ENCODE measurements around the gene ATG10.
"Not testable (repeated sequence)": the region's sequence is repeated elsewhere in the genome, so short reads cannot be mapped to it uniquely, and the experiment has no call there.

ATG10 gene

DNA sequence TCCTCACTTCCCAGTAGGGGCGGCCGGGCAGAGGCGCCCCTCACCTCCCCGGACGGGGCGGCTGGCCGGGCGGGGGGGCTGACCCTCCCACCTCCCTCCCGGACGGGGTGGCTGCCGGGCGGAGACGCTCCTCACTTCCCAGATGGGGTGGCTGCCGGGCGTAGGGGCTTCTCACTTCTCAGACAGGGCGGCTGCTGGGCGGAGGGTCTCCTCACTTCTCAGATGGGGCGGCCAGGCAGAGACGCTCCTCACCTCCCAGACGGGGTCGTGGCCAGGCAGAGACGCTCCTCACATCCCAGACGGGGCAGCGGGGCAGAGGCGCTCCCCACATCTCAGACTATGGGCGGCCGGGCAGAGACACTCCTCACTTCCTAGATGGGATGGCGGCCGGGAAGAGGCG lies 11.7 kb downstream of the ATG10 start:
- H3K9me3 ChIP-seq (replicated peaks; ENCODE audit: low read length); H3K4me3 ChIP-seq (ENCODE audit: low read length); H3K4me1 ChIP-seq (ENCODE audit: control insufficient read depth, insufficient read depth, low read length); H3K36me3 ChIP-seq (ENCODE audit: insufficient read depth, low read length); H3K27me3 ChIP-seq (ENCODE audit: control insufficient read depth, insufficient read depth, low read length); H3K4me2 ChIP-seq (ENCODE audit: low read length); H3K9ac ChIP-seq (ENCODE audit: low read depth, low read length): not testable (repeated sequence)

- Histone ChIP-seq H3K9me3 (replicated peaks; ENCODE audit: low read length) (no peaks in the 10 kb centered on the region), H3K4me2 (ENCODE audit: low read length) (no peak overlapping the region)
Observed at GRCh38 chr5:81986126-81986525, 14.3 kb downstream of the ATG10 start.

GRCh38 chr5:81989204-81989603 lies 17.4 kb downstream of the ATG10 start:
- Histone ChIP-seq H3K9me3 (replicated peaks; ENCODE audit: low read length) (no peaks in the 10 kb centered on the region), H3K36me3 (ENCODE audit: insufficient read depth, low read length) (no peaks in the 10 kb centered on the region), H3K4me2 (ENCODE audit: low read length) (no peak overlapping the region), H3K4me1 (ENCODE audit: control insufficient read depth, insufficient read depth, low read length) (no peaks in the 10 kb centered on the region), H3K4me3 (ENCODE audit: low read length) (no peak overlapping the region), H3K9ac (ENCODE audit: low read depth, low read length) (no peak overlapping the region), H3K27me3 (ENCODE audit: control insufficient read depth, insufficient read depth, low read length) (no peaks in the 10 kb centered on the region)

More at GRCh38 chr5:81986126-81986525, 14.3 kb downstream of the ATG10 start:
- H3K27me3 ChIP-seq (ENCODE audit: control insufficient read depth, insufficient read depth, low read length), result no peaks in the 10 kb centered on the region
- H3K4me1 ChIP-seq (ENCODE audit: control insufficient read depth, insufficient read depth, low read length), result no peaks in the 10 kb centered on the region
- no peak overlapping the region for H3K9ac ChIP-seq (ENCODE audit: low read depth, low read length)
- no peaks in the 10 kb centered on the region for H3K36me3 ChIP-seq (ENCODE audit: insufficient read depth, low read length)
- H3K4me3 ChIP-seq (ENCODE audit: low read length), result no peak overlapping the region

GRCh38 chr5:81994679-81995078 lies 22.9 kb downstream of the ATG10 start:
- no peak overlapping the region for H3K9ac ChIP-seq (ENCODE audit: low read depth, low read length)
- no peaks in the 10 kb centered on the region for H3K36me3 ChIP-seq (ENCODE audit: insufficient read depth, low read length)
- H3K9me3 ChIP-seq (replicated peaks; ENCODE audit: low read length), result no peaks in the 10 kb centered on the region
- no peaks in the 10 kb centered on the region for H3K27me3 ChIP-seq (ENCODE audit: control insufficient read depth, insufficient read depth, low read length)
- no peak overlapping the region for H3K4me3 ChIP-seq (ENCODE audit: low read length)
- H3K4me1 ChIP-seq (ENCODE audit: control insufficient read depth, insufficient read depth, low read length), result no peaks in the 10 kb centered on the region
- no peak overlapping the region for H3K4me2 ChIP-seq (ENCODE audit: low read length)

GRCh38 chr5:81995407-81995806 lies 23.6 kb downstream of the ATG10 start:
- H3K4me3 ChIP-seq (ENCODE audit: low read length), result no peak overlapping the region
- H3K9ac ChIP-seq (ENCODE audit: low read depth, low read length), result no peak overlapping the region
- no peak overlapping the region for H3K4me2 ChIP-seq (ENCODE audit: low read length)
- H3K36me3 ChIP-seq (ENCODE audit: insufficient read depth, low read length), result no peaks in the 10 kb centered on the region
- no peaks in the 10 kb centered on the region for H3K27me3 ChIP-seq (ENCODE audit: control insufficient read depth, insufficient read depth, low read length)
- no peaks in the 10 kb centered on the region for H3K4me1 ChIP-seq (ENCODE audit: control insufficient read depth, insufficient read depth, low read length)
- H3K9me3 ChIP-seq (replicated peaks; ENCODE audit: low read length), result no peaks in the 10 kb centered on the region

DNA sequence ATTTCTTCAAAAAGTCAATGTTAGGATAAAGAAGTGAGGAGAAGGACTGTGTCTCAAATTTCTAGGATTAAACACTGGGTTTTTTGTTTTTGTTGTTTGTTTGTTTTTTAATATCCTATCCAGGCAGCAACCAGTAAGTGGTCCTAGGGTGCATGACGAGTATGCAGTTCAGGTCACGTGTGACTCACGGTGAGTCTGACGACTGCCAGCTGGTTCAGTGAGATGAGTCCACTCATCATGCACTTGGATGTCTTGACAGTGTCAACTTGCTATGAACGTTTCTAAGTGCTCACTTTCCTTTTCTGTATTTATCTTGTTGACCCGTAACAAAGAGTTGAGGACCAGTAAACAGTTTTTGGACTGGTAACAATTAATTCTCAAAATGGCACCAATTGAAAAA lies 32.7 kb downstream of the ATG10 start:
- Histone ChIP-seq H3K4me2 (ENCODE audit: low read length) (no peak overlapping the region), H3K9ac (ENCODE audit: low read depth, low read length) (no peak overlapping the region), H3K4me1 (ENCODE audit: control insufficient read depth, insufficient read depth, low read length) (no peaks in the 10 kb centered on the region), H3K36me3 (ENCODE audit: insufficient read depth, low read length) (no peaks in the 10 kb centered on the region), H3K27me3 (ENCODE audit: control insufficient read depth, insufficient read depth, low read length) (no peaks in the 10 kb centered on the region), H3K4me3 (ENCODE audit: low read length) (no peak overlapping the region), H3K9me3 (replicated peaks; ENCODE audit: low read length) (no peaks in the 10 kb centered on the region)

DNA sequence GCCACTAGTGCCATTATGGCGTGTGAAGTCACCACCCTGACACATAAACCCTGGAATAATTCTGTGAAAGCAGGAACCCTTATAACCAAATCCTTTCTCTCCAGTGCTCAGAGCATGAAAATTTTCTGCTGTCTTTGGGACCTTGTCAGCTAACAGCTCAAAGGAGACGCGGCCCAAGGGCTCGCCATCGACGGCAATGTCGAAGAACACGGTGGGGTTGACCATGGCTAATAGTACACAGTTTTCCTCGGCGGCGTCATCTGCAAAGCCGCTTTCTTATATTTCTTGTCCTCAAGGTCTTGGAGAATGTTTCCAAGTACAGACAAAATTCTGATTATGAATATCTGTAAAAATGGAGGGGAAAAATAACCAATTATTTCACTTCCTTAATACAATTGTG lies 38.0 kb downstream of the ATG10 start:
- H3K4me1 ChIP-seq (ENCODE audit: control insufficient read depth, insufficient read depth, low read length); H3K4me3 ChIP-seq (ENCODE audit: low read length); H3K9me3 ChIP-seq (replicated peaks; ENCODE audit: low read length): not testable (repeated sequence)

GRCh38 chr5:82010696-82011095 lies 38.9 kb downstream of the ATG10 start:
- Histone ChIP-seq H3K4me1 (ENCODE audit: control insufficient read depth, insufficient read depth, low read length) (no peaks in the 10 kb centered on the region), H3K4me3 (ENCODE audit: low read length) (no peak overlapping the region), H3K27me3 (ENCODE audit: control insufficient read depth, insufficient read depth, low read length) (no peaks in the 10 kb centered on the region), H3K9ac (ENCODE audit: low read depth, low read length) (no peak overlapping the region), H3K9me3 (replicated peaks; ENCODE audit: low read length) (no peaks in the 10 kb centered on the region), H3K36me3 (ENCODE audit: insufficient read depth, low read length) (no peaks in the 10 kb centered on the region), H3K4me2 (ENCODE audit: low read length) (no peak overlapping the region)

More for the DNA sequence above, 38.0 kb downstream of the ATG10 start:
- not testable (repeated sequence) for H3K9ac ChIP-seq (ENCODE audit: low read depth, low read length); H3K36me3 ChIP-seq (ENCODE audit: insufficient read depth, low read length); H3K27me3 ChIP-seq (ENCODE audit: control insufficient read depth, insufficient read depth, low read length); H3K4me2 ChIP-seq (ENCODE audit: low read length)

GRCh38 chr5:82011761-82012160 lies 39.9 kb downstream of the ATG10 start:
- no peaks in the 10 kb centered on the region for H3K4me1 ChIP-seq (ENCODE audit: control insufficient read depth, insufficient read depth, low read length)
- H3K27me3 ChIP-seq (ENCODE audit: control insufficient read depth, insufficient read depth, low read length), result no peaks in the 10 kb centered on the region
- no peak overlapping the region for H3K9ac ChIP-seq (ENCODE audit: low read depth, low read length)
- no peak overlapping the region for H3K4me2 ChIP-seq (ENCODE audit: low read length)
- no peak overlapping the region for H3K4me3 ChIP-seq (ENCODE audit: low read length)
- H3K36me3 ChIP-seq (ENCODE audit: insufficient read depth, low read length), result no peaks in the 10 kb centered on the region
- no peaks in the 10 kb centered on the region for H3K9me3 ChIP-seq (replicated peaks; ENCODE audit: low read length)

DNA sequence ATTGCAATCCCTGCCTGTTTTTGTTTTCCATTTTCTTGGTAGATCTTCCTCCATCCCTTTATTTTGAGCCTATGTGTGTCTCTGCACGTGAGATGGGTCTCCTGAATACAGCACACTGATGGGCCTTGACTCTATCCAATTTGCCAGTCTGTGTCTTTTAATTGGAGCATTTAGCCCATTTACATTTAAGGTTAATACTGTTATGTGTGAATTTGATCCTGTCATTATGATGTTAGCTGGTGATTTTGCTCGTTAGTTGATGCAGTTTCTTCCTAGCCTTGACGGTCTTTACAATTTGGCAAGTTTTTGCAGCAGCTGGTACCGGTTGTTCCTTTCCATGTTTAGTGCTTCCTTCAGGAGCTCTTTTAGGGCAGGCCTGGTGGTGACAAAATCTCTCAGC lies 42.8 kb downstream of the ATG10 start:
- H3K36me3 ChIP-seq (ENCODE audit: insufficient read depth, low read length); H3K4me3 ChIP-seq (ENCODE audit: low read length): not testable (repeated sequence)

GRCh38 chr5:82018462-82018861 lies 46.6 kb downstream of the ATG10 start:
- no peak overlapping the region for H3K4me2 ChIP-seq (ENCODE audit: low read length)

More for the DNA sequence above, 42.8 kb downstream of the ATG10 start:
- not testable (repeated sequence) for H3K4me2 ChIP-seq (ENCODE audit: low read length); H3K9me3 ChIP-seq (replicated peaks; ENCODE audit: low read length); H3K4me1 ChIP-seq (ENCODE audit: control insufficient read depth, insufficient read depth, low read length); H3K9ac ChIP-seq (ENCODE audit: low read depth, low read length); H3K27me3 ChIP-seq (ENCODE audit: control insufficient read depth, insufficient read depth, low read length)

GRCh38 chr5:82019342-82020138 lies 47.7 kb downstream of the ATG10 start:
- H3K4me1 ChIP-seq (ENCODE audit: control insufficient read depth, insufficient read depth, low read length), result no peaks in the 10 kb centered on the region
- H3K4me3 ChIP-seq (ENCODE audit: low read length), result no peak overlapping the region
- no peaks in the 10 kb centered on the region for H3K27me3 ChIP-seq (ENCODE audit: control insufficient read depth, insufficient read depth, low read length)
- H3K4me2 ChIP-seq (ENCODE audit: low read length), result no peak overlapping the region
- H3K9me3 ChIP-seq (replicated peaks; ENCODE audit: low read length), result no peaks in the 10 kb centered on the region
- H3K36me3 ChIP-seq (ENCODE audit: insufficient read depth, low read length), result no peaks in the 10 kb centered on the region
- no peak overlapping the region for H3K9ac ChIP-seq (ENCODE audit: low read depth, low read length)

More at GRCh38 chr5:82018462-82018861, 46.6 kb downstream of the ATG10 start:
- Histone ChIP-seq H3K4me3 (ENCODE audit: low read length) (no peak overlapping the region), H3K9ac (ENCODE audit: low read depth, low read length) (no peak overlapping the region), H3K27me3 (ENCODE audit: control insufficient read depth, insufficient read depth, low read length) (no peaks in the 10 kb centered on the region), H3K9me3 (replicated peaks; ENCODE audit: low read length) (no peaks in the 10 kb centered on the region), H3K36me3 (ENCODE audit: insufficient read depth, low read length) (no peaks in the 10 kb centered on the region), H3K4me1 (ENCODE audit: control insufficient read depth, insufficient read depth, low read length) (no peaks in the 10 kb centered on the region)
